NT2/D1 (cell line): ENCODE measurements around the gene DTWD2.

Experiments used
- SUZ12 ChIP-seq: IDR thresholded peaks from 2 replicates; pipeline ENCODE4 v1.6.1; 2011; ENCODE audit not compliant: insufficient read length, insufficient read depth; ENCODE audit errors: extremely low read depth
- YY1 ChIP-seq: IDR thresholded peaks from 2 replicates; pipeline ENCODE4 v1.6.1; 2011; ENCODE audit not compliant: insufficient read length, insufficient read depth
- ZNF274 ChIP-seq: IDR thresholded peaks from 2 replicates; pipeline ENCODE4 v1.6.1; 2011; ENCODE audit warnings: mild to moderate bottlenecking, low read depth, low read length

DNA sequence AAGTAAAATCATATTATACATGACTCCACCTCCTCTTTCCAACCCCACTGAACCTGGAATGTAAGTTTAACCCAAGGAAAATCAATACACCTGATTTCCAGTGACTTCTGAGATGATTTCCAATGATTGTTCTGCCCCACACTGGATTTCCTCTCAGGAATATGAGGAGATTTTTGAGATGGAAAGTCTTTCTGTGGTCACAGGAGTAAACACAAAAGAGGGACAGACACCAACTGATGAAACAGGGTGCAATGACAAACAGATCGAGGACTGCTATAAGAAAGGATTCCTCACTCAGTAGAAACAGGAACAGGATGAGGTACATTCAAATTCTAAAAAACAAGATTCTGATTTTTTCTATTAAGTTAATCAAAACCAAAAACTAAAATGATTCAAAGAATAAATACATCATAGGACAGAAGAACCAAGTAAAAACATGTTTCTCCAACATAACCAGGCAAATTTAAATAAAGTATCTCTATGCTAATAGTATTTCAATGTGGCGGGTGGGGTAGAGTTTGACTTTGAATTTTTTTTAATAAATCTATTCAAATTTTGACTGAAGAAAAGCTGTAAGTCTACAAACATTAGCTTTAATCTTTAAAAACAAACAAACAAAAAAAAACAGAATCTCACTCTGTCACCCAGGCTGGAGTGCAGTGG is 42.1 kb downstream of the DTWD2 start:
- no peak for TF ChIP-seq YY1
- TF ChIP-seq ZNF274, result no peak
- TF ChIP-seq SUZ12, result no peak
